NB4 (cell line): Measurements from ENCODE around the gene CSF1R.

Source experiments
- CTCF ChIP-seq: IDR thresholded peaks from one replicate; pipeline ENCODE4 v1.5.1; 2012; ENCODE audit warnings: low read depth, low read length
- MAX ChIP-seq: IDR thresholded peaks from 2 replicates; pipeline ENCODE4 v1.6.1; 2011; ENCODE audit warnings: low read depth, low read length

- TF ChIP-seq CTCF (no peak), MAX (no peak)
Measured at GRCh38 chr5:150054569-150054968, 31.8 kb downstream of the CSF1R start.
